ENCODE results near the gene RNF152.
A peak's percentile ranks its signal among the peaks of the same experiment; 100 is the strongest.

The RNF152 gene

DNA sequence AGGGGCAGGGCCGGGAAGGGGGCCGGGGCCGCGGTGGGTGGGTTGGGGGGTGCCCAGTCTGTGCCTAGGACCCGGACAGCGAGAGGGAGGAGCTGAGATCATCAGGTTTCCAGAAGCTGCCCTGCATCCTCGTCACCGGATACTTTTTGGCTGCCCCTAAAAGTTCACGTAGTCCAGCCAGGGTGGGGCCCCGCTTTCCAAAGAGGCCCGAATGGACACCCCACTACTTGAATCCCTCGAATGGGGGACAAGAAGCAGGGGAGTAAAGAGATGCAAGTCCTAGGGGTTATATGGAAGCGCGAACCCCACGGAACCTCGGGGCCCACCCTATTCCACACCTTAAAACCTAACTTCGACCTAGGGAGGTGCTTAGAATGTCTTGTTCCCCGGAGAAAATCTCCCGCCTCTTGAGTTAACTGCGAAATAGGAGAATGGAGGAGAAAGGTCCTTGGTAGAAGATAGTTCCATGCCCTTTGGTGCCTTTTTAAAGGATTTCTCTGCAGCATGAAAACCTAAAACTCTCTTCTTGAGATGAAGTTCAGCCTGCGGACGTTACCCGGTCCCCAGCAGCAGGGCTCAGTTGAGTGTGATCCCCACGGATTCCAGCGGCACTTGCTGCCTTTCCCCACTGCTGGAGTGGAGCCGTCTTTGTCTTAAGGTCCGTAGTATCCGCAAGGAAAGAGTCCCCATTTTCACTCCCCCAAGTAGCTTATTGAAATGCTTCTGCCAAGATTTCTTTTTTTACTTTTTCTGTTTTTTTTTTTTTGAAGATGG lies 2.1 kb upstream of the RNF152 start:
- DNase-seq (ENCODE audit: low read depth): no peak

GRCh38 chr18:61893971-61894750 lies 1.4 kb upstream of the RNF152 start:
- peak; percentile 47 for DNase-seq (ENCODE audit: low read depth)

GRCh38 chr18:61893309-61893970 lies 633 bp upstream of the RNF152 start:
- no peak for DNase-seq (ENCODE audit: low read depth)

- no peak for DNase-seq (ENCODE audit: low read depth)
These were observed 913 bp downstream of the RNF152 start for GRCh38 chr18:61891894-61892293.

DNA sequence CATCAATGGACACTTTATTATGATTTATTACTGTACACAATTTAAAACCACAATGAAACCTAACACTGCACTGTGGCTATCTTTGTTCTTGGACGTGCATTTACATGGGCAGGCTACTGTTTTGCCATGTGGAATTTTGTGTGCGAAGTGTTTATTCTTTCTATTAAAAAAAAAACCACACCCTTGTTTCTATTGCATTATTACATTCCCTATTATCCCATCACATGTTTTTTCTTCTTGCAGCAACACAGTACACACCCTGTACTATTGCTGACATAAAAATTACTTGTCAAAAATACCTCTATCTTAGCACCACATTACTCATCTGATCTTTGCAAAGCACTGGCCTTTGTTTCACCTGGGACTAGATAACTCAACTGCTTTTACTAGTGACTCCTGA lies 1.5 kb downstream of the RNF152 start:
- DNase-seq (ENCODE audit: low read depth): no peak

DNA sequence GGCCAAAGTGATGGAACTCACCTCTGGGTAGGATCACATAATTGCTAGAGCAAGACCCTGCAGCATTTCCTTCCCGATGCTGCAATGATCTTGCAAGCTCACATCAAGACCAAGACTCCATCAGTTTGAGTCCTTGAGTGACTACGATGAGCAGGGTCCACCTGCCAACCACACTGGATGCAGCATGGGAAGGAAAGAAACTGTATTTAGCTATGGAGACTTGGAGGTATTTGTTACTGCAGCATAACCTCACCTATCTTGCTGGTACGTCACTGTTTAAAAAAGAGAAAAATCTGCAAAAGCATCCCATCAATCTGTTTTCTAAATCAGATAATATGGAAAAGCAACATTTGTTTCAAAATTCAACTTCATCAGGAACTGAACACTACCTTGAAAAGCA lies 2.5 kb downstream of the RNF152 start:
- no peak for DNase-seq (ENCODE audit: low read depth)

GRCh38 chr18:61889541-61889940 lies 3.3 kb downstream of the RNF152 start:
- no peak for DNase-seq (ENCODE audit: low read depth)

- no peak for DNase-seq (ENCODE audit: low read depth)
These were observed 4.2 kb downstream of the RNF152 start for GRCh38 chr18:61888622-61889021.

DNA sequence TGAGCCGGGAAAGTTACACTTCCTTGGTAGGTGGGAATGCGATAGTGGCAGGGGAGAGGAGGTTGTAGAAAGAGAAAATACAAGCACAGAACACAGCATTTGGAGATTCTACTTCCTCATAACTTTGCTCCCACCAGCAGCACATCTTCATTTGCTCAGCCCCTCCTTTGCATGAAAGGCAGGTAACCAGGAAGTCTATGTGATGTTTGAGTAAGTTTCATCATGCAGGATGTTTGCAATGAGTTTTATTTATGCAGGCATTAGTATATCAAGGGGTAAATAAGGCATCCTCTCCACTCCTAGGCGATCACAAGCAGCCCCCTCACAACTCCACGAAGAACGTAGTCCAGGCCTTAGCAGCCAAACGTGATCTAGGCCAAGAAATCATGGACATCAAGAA lies 5.0 kb downstream of the RNF152 start:
- no peak for DNase-seq (ENCODE audit: low read depth)

DNA sequence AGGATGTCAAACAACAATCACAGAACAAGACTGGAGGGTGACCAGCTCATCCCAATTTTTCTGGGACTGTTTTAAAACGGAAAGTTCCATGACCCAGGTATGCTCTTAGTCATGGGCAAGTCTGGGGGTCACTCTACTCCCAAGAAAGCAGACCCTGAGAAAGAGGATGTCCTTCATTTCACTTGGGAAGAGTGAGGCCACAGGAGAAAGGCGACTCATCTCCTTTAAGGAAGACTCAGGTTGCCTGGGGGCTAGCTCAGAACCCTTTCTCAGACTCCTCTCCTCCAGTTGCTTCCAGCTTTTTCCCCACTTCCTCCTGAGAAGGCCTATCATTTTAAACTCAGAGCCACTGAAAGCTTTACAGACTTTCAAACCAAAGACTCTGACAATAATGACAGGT lies 9.3 kb downstream of the RNF152 start:
- no peak for DNase-seq (ENCODE audit: low read depth)

- DNase-seq (ENCODE audit: low read depth): no peak
These were observed 10.4 kb downstream of the RNF152 start for GRCh38 chr18:61882296-61883004.

DNA sequence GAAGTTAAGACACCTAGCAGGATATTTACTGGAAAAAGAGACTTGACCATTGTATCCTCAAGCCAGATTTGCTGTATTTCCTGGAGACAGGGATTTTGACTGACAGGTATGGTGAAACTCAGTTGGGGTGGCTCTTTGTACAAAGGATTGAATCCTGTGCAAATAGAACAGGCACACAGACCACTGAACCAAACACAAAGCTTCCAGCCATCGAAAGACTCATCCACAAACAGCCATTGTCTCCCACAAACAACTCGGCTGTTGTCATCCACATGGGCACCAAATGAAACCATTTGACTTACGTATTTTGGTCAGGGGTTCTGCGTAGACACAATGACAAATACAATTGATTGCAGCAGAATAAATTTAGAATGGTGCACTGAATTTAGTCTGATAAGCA lies 15.9 kb downstream of the RNF152 start:
- DNase-seq (ENCODE audit: low read depth): no peak

- peak; percentile 60 for DNase-seq (ENCODE audit: low read depth)
These were observed 22.7 kb downstream of the RNF152 start for GRCh38 chr18:61870151-61870550.

DNA sequence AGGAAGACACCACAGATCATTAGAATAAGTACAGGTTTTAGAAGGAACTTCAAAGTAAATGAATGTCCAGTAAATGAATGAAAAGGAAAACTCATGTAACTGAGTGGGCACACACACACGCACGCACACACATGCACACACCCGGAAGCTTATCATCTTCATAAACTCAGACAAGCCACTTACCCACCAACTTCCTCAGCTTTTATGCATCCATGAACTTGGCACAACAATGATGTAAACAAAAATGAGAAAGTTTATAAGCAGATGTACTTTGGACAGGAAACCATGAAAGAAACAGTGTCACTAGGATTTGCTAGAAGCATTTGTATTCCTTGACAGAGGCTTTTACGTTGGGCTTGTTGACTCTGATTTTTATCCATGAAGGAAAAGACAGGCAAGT lies 23.2 kb downstream of the RNF152 start:
- no peak for DNase-seq (ENCODE audit: low read depth)

DNA sequence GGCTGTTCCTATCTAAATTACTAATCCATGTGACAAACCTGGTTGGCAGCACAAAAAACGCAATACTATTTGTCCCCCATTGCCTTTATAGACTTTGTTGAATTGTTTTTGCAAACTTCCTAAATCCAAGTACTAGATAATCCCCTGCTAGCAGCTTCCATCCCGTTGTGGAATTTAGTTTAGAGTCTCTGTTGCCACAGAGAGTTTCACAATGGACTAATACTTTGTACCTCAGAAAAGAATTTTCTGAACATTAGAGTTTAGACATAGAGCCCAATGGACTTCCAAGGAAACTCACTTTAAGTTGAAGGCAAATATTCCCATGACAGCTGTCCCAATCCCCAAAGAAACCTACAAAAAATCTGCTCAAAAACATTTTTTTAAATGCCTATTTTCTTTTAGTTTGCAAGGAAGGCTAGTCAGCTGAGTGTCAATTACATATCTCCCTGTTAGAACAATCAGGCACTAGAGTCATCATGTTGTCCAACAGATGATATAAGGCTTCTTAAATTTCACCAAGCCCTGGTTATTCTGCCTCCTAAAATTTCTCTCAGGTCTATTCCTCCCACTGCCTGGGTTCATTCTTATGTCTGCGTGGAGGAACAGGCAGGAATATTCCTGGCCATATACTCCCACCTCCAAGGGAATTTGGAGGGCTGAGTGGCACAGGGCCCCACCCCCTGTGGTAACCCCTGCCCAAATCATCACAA lies 27.2 kb downstream of the RNF152 start:
- no peak for DNase-seq (ENCODE audit: low read depth)

DNA sequence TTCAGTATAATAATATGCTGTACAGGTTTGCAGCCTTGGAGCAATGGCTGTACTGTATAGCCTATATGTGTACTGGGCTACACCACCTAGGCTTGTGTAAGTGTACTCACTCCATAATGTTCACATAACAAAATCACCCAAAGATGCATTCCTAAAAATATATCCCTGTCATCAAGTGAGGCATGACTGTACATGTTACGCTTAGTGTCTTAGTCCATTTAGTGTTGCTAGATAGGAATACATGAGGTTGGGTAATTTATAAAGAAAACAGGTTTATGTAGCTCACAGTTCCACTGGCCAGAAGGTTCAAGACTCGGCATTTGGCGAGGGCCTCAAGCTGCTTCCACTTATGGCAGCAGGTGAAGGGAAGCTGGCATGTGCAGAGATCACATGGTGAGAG lies 31.4 kb downstream of the RNF152 start:
- DNase-seq (ENCODE audit: low read depth): no peak

DNA sequence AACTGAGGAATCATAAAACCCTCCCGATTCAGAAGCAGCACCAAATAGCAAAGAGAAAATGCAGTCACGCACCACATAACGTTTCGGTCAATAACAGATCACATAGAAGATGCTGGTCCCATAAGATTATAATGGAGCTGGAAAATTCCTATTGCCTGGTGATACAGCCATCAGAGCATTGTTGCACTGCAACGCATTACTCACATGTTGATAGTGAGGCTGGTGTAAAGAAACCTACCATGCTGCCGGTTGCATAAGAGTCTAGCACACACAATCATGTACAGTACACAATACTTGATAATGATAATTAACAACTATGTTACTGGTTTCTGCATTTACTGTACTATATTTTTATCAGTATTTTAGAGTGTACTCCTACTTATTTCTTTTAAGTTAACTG lies 32.5 kb downstream of the RNF152 start:
- no peak for DNase-seq (ENCODE audit: low read depth)

DNA sequence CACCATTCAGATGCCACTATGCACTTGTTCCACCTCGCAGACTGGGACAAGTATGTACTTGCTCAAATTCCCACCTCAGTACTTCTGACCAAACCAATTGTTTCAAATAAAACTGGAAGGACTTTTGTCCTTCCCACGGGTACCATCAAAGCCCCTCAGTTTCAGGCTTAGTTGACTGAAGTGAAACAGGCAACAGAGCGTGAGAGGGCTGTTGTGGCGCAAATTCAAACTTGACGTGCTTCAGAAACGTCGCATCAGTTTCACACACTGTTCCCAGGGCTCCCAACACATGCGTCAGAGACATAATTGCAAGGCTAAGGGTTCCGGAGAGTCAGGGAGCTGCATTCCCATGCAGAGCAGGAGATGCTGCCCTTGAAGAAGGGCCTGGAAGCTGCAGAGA lies 33.7 kb downstream of the RNF152 start:
- no peak for DNase-seq (ENCODE audit: low read depth)

- DNase-seq (ENCODE audit: low read depth): no peak
These were observed 36.1 kb downstream of the RNF152 start for GRCh38 chr18:61856678-61857077.

DNA sequence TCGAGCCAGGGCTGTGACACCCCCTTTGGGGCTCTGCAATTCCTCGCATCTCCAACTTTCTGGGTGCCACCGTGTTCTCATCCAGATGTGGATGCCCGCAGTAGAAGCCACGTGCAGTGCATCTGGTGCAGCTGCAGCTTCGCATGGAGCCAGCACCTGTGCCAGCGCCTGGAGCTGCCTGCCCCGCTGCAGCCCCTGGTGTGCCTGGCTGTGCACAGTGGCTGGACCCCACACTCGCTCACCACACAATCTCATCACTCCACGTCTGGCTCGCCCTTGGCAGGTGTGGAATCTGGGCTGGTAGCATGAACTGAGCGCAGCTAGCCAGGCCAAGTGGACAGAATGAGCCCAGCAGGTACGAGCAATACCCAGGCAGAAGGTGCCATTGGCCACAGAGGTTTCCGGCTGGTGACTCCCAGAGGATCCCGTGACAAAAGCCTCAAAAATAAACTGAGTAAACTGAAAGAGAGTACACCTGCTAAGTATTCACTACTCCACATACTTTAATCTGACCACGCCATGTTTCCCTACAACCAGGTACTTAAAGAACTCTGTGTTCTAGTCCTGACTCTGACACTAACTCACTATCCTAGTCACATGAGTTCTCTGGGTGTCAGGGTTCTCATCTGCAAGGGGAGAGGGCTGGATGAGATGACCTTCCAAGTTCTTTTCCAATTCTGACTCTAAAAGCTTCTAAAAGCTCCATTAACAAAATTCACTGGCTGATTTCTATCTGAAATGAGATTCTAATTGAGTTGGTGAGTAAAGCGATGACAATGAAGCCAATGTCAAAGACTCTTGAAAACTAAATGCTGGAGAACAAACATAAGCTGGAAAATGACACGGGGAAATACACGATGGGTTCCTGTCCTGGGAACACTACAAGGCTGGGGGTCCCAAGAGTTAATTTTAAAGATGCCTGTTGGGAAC lies 37.1 kb downstream of the RNF152 start:
- no peak for DNase-seq (ENCODE audit: low read depth)

Measured in GM04504 (cell line).